CD14-positive monocyte (primary cell): ENCODE results near the gene SPTBN1. TPM values are rescaled to one million over a fixed set of nuclear protein-coding genes. Genes with fewer than 3 reads are reported as not detected.

Experiments
- DNase-seq, 3 donors: peaks; one replicate each; pipeline ENCODE4 v3.0.0-alpha.2; 2011 to 2022
- H2AFZ ChIP-seq: 2 replicates; pipeline ENCODE4 v1.6.0; 2012; ENCODE audit warnings: mild to moderate bottlenecking, low read depth, low read length, inconsistent platforms; ENCODE audit not compliant: insufficient read depth, poor library complexity, severe bottlenecking
- H3K27ac ChIP-seq, 2 donors: 1 replicate in 1 of 2; 2 replicates in 1 of 2; pipeline ENCODE4 v1.5.1; 2012 to 2013; ENCODE audit warnings: low read length in 2 of 2, control low read depth in 1 of 2, inconsistent platforms in 1 of 2, low read depth in 1 of 2, mild to moderate bottlenecking in 1 of 2
- H3K27me3 ChIP-seq, 2 donors: one replicate each; pipeline versions ENCODE4 v1.6.0 to v1.6.1; 2011 to 2013; ENCODE audit warnings: low read length in 2 of 2; ENCODE audit not compliant: control insufficient read depth in 2 of 2, insufficient read depth in 2 of 2
- H3K36me3 ChIP-seq, 2 donors: replicated peaks in 1 of 2; 1 replicate in 1 of 2; 2 replicates in 1 of 2; pipeline versions ENCODE4 v1.5.1 to v1.6.1; 2012 to 2013; ENCODE audit warnings: low read length in 2 of 2, control low read depth in 1 of 2, inconsistent platforms in 1 of 2, mild to moderate bottlenecking in 1 of 2; ENCODE audit not compliant: insufficient read depth in 2 of 2, control insufficient read depth in 1 of 2
- H3K4me1 ChIP-seq, 2 donors: 1 replicate in 1 of 2; 2 replicates in 1 of 2; pipeline versions ENCODE4 v1.5.1 to v1.6.1; 2012 to 2013; ENCODE audit warnings: low read length in 2 of 2, control low read depth in 1 of 2, inconsistent platforms in 1 of 2, mild to moderate bottlenecking in 1 of 2, moderate library complexity in 1 of 2; ENCODE audit not compliant: insufficient read depth in 2 of 2, control insufficient read depth in 1 of 2
- H3K4me2 ChIP-seq: replicated peaks from 2 replicates; pipeline ENCODE3; 2012; ENCODE audit warnings: low read length, moderate library complexity, mild to moderate bottlenecking; ENCODE audit not compliant: poor library complexity, severe bottlenecking; ENCODE audit errors: extremely low read depth
- H3K4me3 ChIP-seq, 3 experiments: fragments of 200-600 bp in 1 of 3; sonication (generic) in 1 of 3; replicated peaks in 1 of 3; 1 replicate in 2 of 3; 2 replicates in 1 of 3; pipeline ENCODE4 v1.5.1; 2011 to 2013; ENCODE audit warnings: low read length in 3 of 3, mild to moderate bottlenecking in 3 of 3, control low read depth in 2 of 3, low read depth in 2 of 3, inconsistent platforms in 1 of 3, moderate library complexity in 1 of 3
- H3K79me2 ChIP-seq: 2 replicates; pipeline ENCODE4 v1.6.0; 2012; ENCODE audit warnings: mild to moderate bottlenecking, control low read depth, inconsistent platforms, low read length, moderate library complexity; ENCODE audit not compliant: insufficient read depth
- H3K9ac ChIP-seq: 2 replicates; pipeline ENCODE4 v1.6.0; 2017; ENCODE audit warnings: low read length, mild to moderate bottlenecking; ENCODE audit not compliant: insufficient read depth, poor library complexity, severe bottlenecking
- H3K9me3 ChIP-seq, 2 donors: replicated peaks in 1 of 2; 1 replicate in 1 of 2; 2 replicates in 1 of 2; pipeline versions ENCODE4 v1.5.1 to v1.6.1; 2012 to 2013; ENCODE audit warnings: low read length in 2 of 2, control low read depth in 1 of 2; ENCODE audit not compliant: control insufficient read depth in 1 of 2, insufficient read depth in 1 of 2
- H4K20me1 ChIP-seq: 2 replicates; pipeline ENCODE4 v1.6.0; 2012; ENCODE audit warnings: mild to moderate bottlenecking, low read length, control low read depth, moderate library complexity; ENCODE audit not compliant: insufficient read depth
- H3K27ac Mint-ChIP-seq, 7 donors: one replicate each; pipeline ENCODE4 v1.8.0; 2020; ENCODE audit warnings: mild to moderate bottlenecking in 7 of 7, mixed read lengths in 7 of 7, moderate library complexity in 6 of 7, inconsistent platforms in 2 of 7
- H3K27me3 Mint-ChIP-seq, 3 donors: one replicate each; pipeline ENCODE4 v1.8.0; 2021 to 2022; ENCODE audit warnings: low read depth in 3 of 3, mild to moderate bottlenecking in 3 of 3, mixed read lengths in 3 of 3, moderate library complexity in 3 of 3, inconsistent platforms in 1 of 3
- H3K36me3 Mint-ChIP-seq, 2 donors: one replicate each; pipeline ENCODE4 v1.8.0; 2020; ENCODE audit warnings: mixed read lengths in 2 of 2, inconsistent platforms in 1 of 2, mild to moderate bottlenecking in 1 of 2
- H3K4me1 Mint-ChIP-seq: one replicate; pipeline ENCODE4 v1.8.0; 2020; ENCODE audit warnings: mild to moderate bottlenecking, mixed read lengths
- H3K4me3 Mint-ChIP-seq, 2 donors: one replicate each; pipeline ENCODE4 v1.8.0; 2020; ENCODE audit warnings: mild to moderate bottlenecking in 2 of 2, mixed read lengths in 2 of 2, moderate library complexity in 1 of 2
- H3K9me3 Mint-ChIP-seq, 7 donors: one replicate each; pipeline ENCODE4 v1.8.0; 2020 to 2022; ENCODE audit warnings: mixed read lengths in 7 of 7, mild to moderate bottlenecking in 6 of 7, moderate library complexity in 6 of 7, inconsistent platforms in 2 of 7
- WGBS: methylation state at CpG from one replicate; pipeline ENCODE4 v1.1.5; 2013; ENCODE audit warnings: missing lambda C conversion rate; ENCODE audit not compliant: insufficient coverage; 5-methylcytosine and 5-hydroxymethylcytosine counted together
- intact Hi-C, 2 donors: fragments of 100-400 bp; cut with micrococcal nuclease; formaldehyde crosslinking; loops; one replicate each; pipeline versions ENCODE4 v1.15.0 to v1.15.1; 2023
- polyA plus RNA-seq, 3 donors: library from polyadenylated mRNA; depleted of rRNA in 1 of 3; unstranded in 2 of 3; stranded (reverse) in 1 of 3; fragments of 300-500 nt in 2 of 3; fragments of >200 nt in 1 of 3; fragmentation: Illumina TruSeq in 2 of 3; gene quantifications; 1 replicate in 2 of 3; 2 replicates in 1 of 3; pipeline ENCODE4 v1.2.3, GENCODE V29; 2012 to 2021
- TF ChIP-seq, protein P1 (sequence below): fragments of 200-600 bp; IDR thresholded peaks from one replicate; pipeline ENCODE4 v1.8.0; 2022; ENCODE audit warnings: antibody characterized with exemption, mild to moderate bottlenecking

The SPTBN1 gene
- polyA plus RNA-seq, 3 donors, result 0.79 to 2.8 (median 1.7) TPM

GRCh38 chr2:54676656-54677055 lies 220.5 kb downstream of the SPTBN1 start:
- TF ChIP-seq, protein P1, sequence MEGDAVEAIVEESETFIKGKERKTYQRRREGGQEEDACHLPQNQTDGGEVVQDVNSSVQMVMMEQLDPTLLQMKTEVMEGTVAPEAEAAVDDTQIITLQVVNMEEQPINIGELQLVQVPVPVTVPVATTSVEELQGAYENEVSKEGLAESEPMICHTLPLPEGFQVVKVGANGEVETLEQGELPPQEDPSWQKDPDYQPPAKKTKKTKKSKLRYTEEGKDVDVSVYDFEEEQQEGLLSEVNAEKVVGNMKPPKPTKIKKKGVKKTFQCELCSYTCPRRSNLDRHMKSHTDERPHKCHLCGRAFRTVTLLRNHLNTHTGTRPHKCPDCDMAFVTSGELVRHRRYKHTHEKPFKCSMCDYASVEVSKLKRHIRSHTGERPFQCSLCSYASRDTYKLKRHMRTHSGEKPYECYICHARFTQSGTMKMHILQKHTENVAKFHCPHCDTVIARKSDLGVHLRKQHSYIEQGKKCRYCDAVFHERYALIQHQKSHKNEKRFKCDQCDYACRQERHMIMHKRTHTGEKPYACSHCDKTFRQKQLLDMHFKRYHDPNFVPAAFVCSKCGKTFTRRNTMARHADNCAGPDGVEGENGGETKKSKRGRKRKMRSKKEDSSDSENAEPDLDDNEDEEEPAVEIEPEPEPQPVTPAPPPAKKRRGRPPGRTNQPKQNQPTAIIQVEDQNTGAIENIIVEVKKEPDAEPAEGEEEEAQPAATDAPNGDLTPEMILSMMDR, result no peak
- Histone ChIP-seq H3K4me1 (peaks cover 38 to 39% of the 10 kb centered on the region in 2 donors), H3K4me2 (no peak overlapping the region), H3K27me3 (no peaks in the 10 kb centered on the region), H3K27ac (no peak overlapping the region), H4K20me1 (no peaks in the 10 kb centered on the region), H3K9me3 (peaks cover 5 to 6% of the 10 kb centered on the region in 2 donors), H2AFZ (no peak overlapping the region), H3K36me3 (no peaks in the 10 kb centered on the region), H3K4me3 (no peak overlapping the region), H3K79me2 (no peaks in the 10 kb centered on the region), H3K9ac (no peak overlapping the region)
- no peak for DNase-seq
- no peak overlapping the region for H3K4me3 Mint-ChIP-seq
- no peak overlapping the region for H3K27ac Mint-ChIP-seq
- peaks cover 45% of the 10 kb centered on the region for H3K4me1 Mint-ChIP-seq
- peaks cover 0 to 2% (median 0%) of the 10 kb centered on the region in 3 donors for H3K27me3 Mint-ChIP-seq
- peaks cover 5 to 11% (median 7%) of the 10 kb centered on the region in 7 donors for H3K9me3 Mint-ChIP-seq
- peaks cover 0 to 6% of the 10 kb centered on the region in 2 donors for H3K36me3 Mint-ChIP-seq
- intact Hi-C loops, result no loop called here
- WGBS, result 80% methylated on average over 2 of the region's 2 CpGs

GRCh38 chr2:54677476-54678265 lies 221.5 kb downstream of the SPTBN1 start:
- peaks cover 10 to 18% (median 16%) of the 10 kb centered on the region in 7 donors for H3K9me3 Mint-ChIP-seq
- H3K4me1 ChIP-seq, result peaks cover 29% of the 10 kb centered on the region in 2 donors
- H3K79me2 ChIP-seq, result no peaks in the 10 kb centered on the region
- no peak overlapping the region for H2AFZ ChIP-seq
- no peak overlapping the region for H3K27ac ChIP-seq
- no peak overlapping the region for H3K9ac ChIP-seq
- DNase-seq, result no peak
- no peaks in the 10 kb centered on the region for H3K27me3 ChIP-seq
- H3K4me3 Mint-ChIP-seq, result no peak overlapping the region
- H3K4me2 ChIP-seq, result no peak overlapping the region
- WGBS, result 93% methylated on average over 2 of the region's 6 CpGs
- TF ChIP-seq, protein P1, result no peak
- peak overlapping the region in 1 of 7 donors; percentile 35 for H3K27ac Mint-ChIP-seq
- peaks cover 0 to 6% of the 10 kb centered on the region in 2 donors for H3K36me3 Mint-ChIP-seq
- no peaks in the 10 kb centered on the region for H3K36me3 ChIP-seq
- H3K9me3 ChIP-seq, result peaks cover 10 to 11% of the 10 kb centered on the region in 2 donors
- H3K4me1 Mint-ChIP-seq, result peaks cover 37% of the 10 kb centered on the region
- peaks cover 0 to 2% (median 0%) of the 10 kb centered on the region in 3 donors for H3K27me3 Mint-ChIP-seq
- no peaks in the 10 kb centered on the region for H4K20me1 ChIP-seq
- H3K4me3 ChIP-seq, result no peak overlapping the region
- intact Hi-C loops, result no loop called here
